Activated CD4-positive, alpha-beta T cell treated with anti-CD3 and anti-CD28 coated beads, Interleukin-2, amount 10 ng/mL, durations not matched to agents 7 days and 5 days (primary cell): ENCODE measurements around the gene SQOR. TPM values are rescaled to one million over a fixed set of nuclear protein-coding genes. Genes with fewer than 3 reads are reported as not detected.

Experiments
- CTCF ChIA-PET: fragments of 350-600 bp; sonication (Branson Sonifier 250); formaldehyde crosslinking; loops from one replicate; lab custom pipeline; 2021; ENCODE audit warnings: antibody characterized with exemption; lab: Charles Lee
- POLR2A ChIA-PET: fragments of 350-600 bp; sonication (Branson Sonifier 250); formaldehyde crosslinking; loops from one replicate; lab custom pipeline; 2021; ENCODE audit warnings: antibody characterized with exemption; lab: Charles Lee
- DNase-seq: peaks from one replicate; pipeline ENCODE4 v3.0.0-alpha.2; 2020
- H3K27ac Mint-ChIP-seq: one replicate; pipeline ENCODE4 v1.8.0; 2021; ENCODE audit warnings: mild to moderate bottlenecking, moderate library complexity, mixed read lengths
- H3K27me3 Mint-ChIP-seq: one replicate; pipeline ENCODE4 v1.8.0; 2021; ENCODE audit warnings: mixed read lengths
- H3K36me3 Mint-ChIP-seq: one replicate; pipeline ENCODE4 v1.8.0; 2021; ENCODE audit warnings: low read depth, mixed read lengths
- H3K4me1 Mint-ChIP-seq: one replicate; pipeline ENCODE4 v1.8.0; 2021; ENCODE audit warnings: mixed read lengths
- H3K4me3 Mint-ChIP-seq: one replicate; pipeline ENCODE4 v1.8.0; 2021; ENCODE audit warnings: mild to moderate bottlenecking, moderate library complexity, mixed read lengths
- H3K9me3 Mint-ChIP-seq: one replicate; pipeline ENCODE4 v1.8.0; 2021; ENCODE audit warnings: mixed read lengths
- total RNA-seq, 2 experiments: library from RNA; stranded (reverse); gene quantifications; one replicate each; pipeline ENCODE4 v1.2.3, GENCODE V29; 2021

Gene SQOR
- total RNA-seq, 2 experiments from 2014 or later, result 98.6 to 99.1 TPM

DNA sequence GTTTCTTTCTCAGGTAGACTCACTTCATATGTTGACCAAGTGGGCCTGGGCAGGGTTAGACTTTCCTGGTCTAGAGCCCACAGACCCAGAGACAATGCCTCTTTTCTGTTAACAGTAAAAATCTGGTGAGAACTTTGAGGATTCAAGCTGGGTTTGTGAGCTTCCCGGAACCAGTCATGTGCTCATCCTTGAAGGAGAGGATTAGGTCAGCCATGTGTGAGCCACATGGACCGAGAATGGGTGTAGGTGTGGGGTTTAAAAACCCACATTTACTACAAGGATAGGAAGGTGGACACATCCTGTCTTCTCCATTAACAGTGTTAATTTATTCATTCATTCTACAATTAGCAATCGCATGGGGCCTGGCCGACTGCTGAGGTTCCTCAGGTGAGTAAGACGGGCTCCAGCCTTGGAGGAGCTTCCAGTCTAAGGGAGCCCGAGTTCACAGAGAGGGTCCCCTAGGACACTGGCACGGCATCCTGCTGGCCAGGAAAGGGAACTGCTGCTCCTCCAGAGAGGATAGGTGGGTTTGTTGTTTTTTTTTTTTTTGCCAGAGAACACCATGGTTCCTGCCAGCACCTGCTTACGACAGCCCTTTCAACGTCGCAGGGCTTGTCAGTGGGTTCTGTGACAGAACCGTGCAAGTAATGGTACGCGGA lies 69.0 kb downstream of the SQOR start:
- Mint-ChIP-seq H3K4me1 (peaks cover 15% of the 10 kb centered on the region), H3K27me3 (peaks cover 20% of the 10 kb centered on the region), H3K27ac (no peak overlapping the region), H3K4me3 (peak overlapping the region; percentile 64), H3K9me3 (no peaks in the 10 kb centered on the region), H3K36me3 (no peaks in the 10 kb centered on the region)
- ChIA-PET POLR2A (no interaction called here), CTCF (interaction anchor here (0.6 to 1.3 kb wide), 2 partner anchors 10 to 1243 kb away, joined by 3 to 4 read pairs; no protein-coding TSS in a partner anchor)
- DNase-seq, result no peak

DNA sequence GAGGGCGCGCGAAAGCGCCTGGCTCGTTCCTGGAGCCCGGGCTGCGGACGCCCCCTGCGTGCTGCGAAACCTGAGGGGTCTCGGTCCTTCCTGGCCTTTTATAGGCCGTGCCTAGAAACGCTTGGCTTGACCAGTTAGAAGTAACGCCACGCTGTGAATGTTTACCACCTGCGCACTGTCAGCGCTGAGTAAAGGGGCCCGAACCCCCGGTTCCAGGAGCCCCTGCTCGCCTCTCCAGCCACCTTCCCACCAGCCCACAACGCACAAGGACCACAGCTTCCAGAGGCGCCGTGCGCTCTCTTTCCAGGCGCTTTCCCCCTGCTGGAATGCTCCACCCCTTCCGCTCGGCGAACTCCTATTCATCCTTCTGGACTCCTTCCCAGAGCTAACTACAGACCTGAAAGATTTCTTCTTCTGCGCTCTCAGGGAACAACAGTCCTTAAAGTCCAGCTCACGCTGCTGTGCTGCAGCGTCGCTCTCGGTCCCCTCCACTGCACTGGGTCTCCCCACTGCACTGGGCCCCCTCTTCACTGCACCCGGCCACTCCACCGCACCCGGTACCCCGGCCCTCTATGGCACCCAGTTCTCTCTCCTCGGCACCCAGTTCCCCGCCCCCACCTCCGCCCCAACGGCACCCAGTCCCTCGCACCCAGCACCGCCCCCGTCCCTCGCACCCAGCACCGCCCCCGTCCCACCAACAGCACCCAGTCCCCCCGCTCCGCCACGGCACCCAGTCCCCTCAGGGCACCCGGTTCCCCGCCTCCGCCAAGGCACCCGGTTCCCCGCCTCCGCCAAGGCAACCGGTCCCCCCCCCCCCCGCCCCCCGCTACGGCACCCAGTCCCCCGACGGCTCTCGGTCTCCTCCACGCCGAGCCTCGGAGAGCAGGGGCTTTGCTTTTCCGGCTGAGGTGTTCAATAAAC lies 69.8 kb downstream of the SQOR start:
- H3K4me3 Mint-ChIP-seq, result peak overlapping the region; percentile 75
- H3K9me3 Mint-ChIP-seq, result no peaks in the 10 kb centered on the region
- H3K27me3 Mint-ChIP-seq, result peaks cover 20% of the 10 kb centered on the region
- no peak overlapping the region for H3K27ac Mint-ChIP-seq
- POLR2A ChIA-PET, result no interaction called here
- H3K4me1 Mint-ChIP-seq, result peaks cover 15% of the 10 kb centered on the region
- no peaks in the 10 kb centered on the region for H3K36me3 Mint-ChIP-seq
- peak; percentile 9 for DNase-seq
- CTCF ChIA-PET, result interaction anchor here (0.7 to 1.3 kb wide), 3 partner anchors 11 to 142 kb away, joined by 3 to 4 read pairs (median 3); no protein-coding TSS in a partner anchor

- ChIA-PET POLR2A (no interaction called here), CTCF (interaction anchor here (0.7 to 1.5 kb wide), 6 partner anchors 12 to 141 kb away, joined by 3 to 4 read pairs (median 4); no protein-coding TSS in a partner anchor)
These were observed 71.0 kb downstream of the SQOR start for GRCh38 chr15:45705510-45706473.

DNA sequence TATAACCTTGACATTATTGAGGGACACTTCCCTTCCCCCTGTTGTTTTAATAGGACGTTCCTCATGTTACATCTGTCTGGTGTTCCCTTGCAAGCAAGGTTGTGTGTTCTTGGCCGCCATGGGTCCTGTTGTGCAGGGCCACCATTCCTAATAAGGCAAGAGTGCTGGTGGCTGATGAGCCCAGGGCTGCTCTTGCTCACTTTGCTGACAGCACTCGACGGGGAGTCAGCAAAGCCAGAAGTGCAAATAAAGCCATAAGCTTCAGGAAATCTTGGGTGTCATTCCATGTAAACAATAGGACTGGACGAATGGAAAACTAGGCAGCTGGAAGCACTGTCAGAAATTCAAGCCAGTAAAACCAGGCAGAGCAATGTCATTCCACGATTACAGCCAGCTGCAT lies 75.8 kb downstream of the SQOR start:
- no peaks in the 10 kb centered on the region for H3K9me3 Mint-ChIP-seq
- no peaks in the 10 kb centered on the region for H3K36me3 Mint-ChIP-seq
- no peak overlapping the region for H3K4me3 Mint-ChIP-seq
- no peak for DNase-seq
- POLR2A ChIA-PET, result no interaction called here
- H3K27ac Mint-ChIP-seq, result no peak overlapping the region
- CTCF ChIA-PET, result no interaction called here
- peaks cover 6% of the 10 kb centered on the region for H3K27me3 Mint-ChIP-seq
- peaks cover 8% of the 10 kb centered on the region for H3K4me1 Mint-ChIP-seq

More at GRCh38 chr15:45705510-45706473, 71.0 kb downstream of the SQOR start:
- Mint-ChIP-seq H3K9me3 (no peaks in the 10 kb centered on the region), H3K36me3 (no peaks in the 10 kb centered on the region), H3K27ac (peak overlapping the region; percentile 43), H3K4me1 (peaks cover 15% of the 10 kb centered on the region), H3K4me3 (peak overlapping the region; percentile 75), H3K27me3 (peaks cover 20% of the 10 kb centered on the region)
- peak; percentile 71 for DNase-seq

DNA sequence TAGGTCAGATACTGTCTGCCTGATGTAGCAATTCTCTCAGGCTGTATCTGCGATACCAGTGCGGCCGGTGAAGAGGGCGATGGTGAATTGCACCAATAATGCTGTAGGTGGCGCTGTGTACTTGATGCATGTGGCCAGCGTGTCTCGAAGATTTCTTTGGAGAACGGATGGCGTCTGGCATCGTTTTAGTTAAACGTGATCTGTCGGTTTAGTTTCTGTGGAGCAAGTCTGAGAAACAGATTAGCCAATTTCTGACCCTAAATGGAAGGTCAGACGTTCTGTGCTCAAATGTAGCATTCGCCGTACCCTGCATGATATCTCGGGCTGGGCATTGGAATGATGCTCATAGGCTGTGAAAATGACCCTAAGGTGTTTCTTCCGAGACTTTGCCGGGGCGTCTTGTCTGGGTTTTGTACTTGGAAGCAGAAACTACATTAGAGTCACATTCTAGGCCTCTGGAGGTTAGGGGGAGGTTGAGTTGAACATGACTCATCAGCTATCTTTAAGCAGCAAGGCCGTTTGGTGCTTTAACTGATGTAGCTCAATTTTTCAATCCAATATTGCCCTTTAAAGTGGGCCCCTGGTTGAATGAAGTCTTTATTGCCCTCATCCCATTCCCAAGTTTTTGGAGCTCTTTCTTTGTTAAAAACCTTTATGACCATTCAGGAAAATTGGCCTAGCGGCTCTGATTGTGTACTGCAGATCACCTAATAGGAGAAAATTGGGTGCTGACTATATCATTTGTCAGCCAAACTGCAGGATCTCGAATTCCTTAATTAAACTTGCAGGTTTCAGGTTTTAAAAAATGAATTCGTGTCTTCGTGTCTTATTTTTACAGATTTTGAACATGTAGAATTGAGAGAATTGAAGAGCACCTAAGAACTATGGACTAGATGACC lies 80.0 kb downstream of the SQOR start:
- peaks cover 9% of the 10 kb centered on the region for H3K27me3 Mint-ChIP-seq
- CTCF ChIA-PET, result interaction anchor here (0.9 kb wide), 1 partner anchor 81 kb away, joined by 3 read pairs; no protein-coding TSS in a partner anchor
- H3K36me3 Mint-ChIP-seq, result no peaks in the 10 kb centered on the region
- H3K27ac Mint-ChIP-seq, result no peak overlapping the region
- H3K9me3 Mint-ChIP-seq, result no peaks in the 10 kb centered on the region
- POLR2A ChIA-PET, result no interaction called here
- peak; percentile 55 for DNase-seq
- H3K4me1 Mint-ChIP-seq, result peaks cover 4% of the 10 kb centered on the region
- no peak overlapping the region for H3K4me3 Mint-ChIP-seq

DNA sequence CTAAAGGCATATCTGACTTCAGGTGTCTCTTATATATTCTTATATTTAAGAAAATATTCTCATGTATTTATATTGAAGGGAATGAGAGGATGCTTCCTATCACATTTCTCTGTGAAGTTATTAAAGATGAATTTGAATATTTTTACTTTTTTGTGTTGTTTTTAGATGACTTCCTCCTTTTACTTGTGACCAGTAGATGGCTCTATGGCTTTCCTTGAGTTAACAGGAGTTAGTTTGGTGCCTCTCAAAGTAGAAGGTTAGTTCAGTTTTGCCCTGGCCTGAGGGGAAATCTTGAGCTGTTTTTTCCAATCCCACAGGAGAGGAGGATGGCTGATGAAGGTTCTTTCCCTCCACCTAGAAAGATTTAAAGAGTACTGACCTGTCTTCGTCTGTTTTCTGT lies 80.7 kb downstream of the SQOR start:
- Mint-ChIP-seq H3K27ac (no peak overlapping the region), H3K4me3 (no peak overlapping the region), H3K4me1 (peaks cover 4% of the 10 kb centered on the region), H3K27me3 (peaks cover 9% of the 10 kb centered on the region), H3K9me3 (no peaks in the 10 kb centered on the region), H3K36me3 (no peaks in the 10 kb centered on the region)
- no peak for DNase-seq
- POLR2A ChIA-PET, result no interaction called here
- CTCF ChIA-PET, result interaction anchor here (0.9 kb wide), 1 partner anchor 80 kb away, joined by 3 read pairs; no protein-coding TSS in a partner anchor

- CTCF ChIA-PET, result no interaction called here
- no peak for DNase-seq
- Mint-ChIP-seq H3K27ac (no peak overlapping the region), H3K27me3 (peaks cover 8% of the 10 kb centered on the region), H3K4me3 (no peak overlapping the region), H3K36me3 (no peaks in the 10 kb centered on the region), H3K9me3 (no peaks in the 10 kb centered on the region), H3K4me1 (peaks cover 4% of the 10 kb centered on the region)
- POLR2A ChIA-PET, result no interaction called here
These were observed 84.7 kb downstream of the SQOR start for GRCh38 chr15:45719490-45719889.

DNA sequence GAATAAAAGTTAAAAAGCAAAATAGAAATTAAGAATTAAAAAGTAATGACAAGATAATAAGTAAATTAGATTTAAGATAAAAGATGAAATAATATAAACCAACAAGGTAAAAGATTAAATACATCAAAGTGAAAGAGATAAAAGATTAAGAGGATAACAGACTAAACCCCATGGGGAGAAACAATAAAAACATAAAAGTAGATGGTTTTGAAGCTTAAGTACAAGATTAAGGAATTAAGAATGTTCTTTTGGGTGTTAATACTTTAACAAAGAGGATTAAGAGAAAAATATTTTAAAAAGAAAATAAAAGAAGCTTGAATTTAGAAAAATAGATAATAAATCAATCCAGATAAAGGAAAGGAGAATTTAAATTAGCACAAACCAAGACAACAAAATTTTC lies 85.4 kb downstream of the SQOR start:
- Mint-ChIP-seq H3K27ac (no peak overlapping the region), H3K9me3 (no peaks in the 10 kb centered on the region), H3K36me3 (no peaks in the 10 kb centered on the region), H3K27me3 (peaks cover 9% of the 10 kb centered on the region), H3K4me3 (no peak overlapping the region), H3K4me1 (no peaks in the 10 kb centered on the region)
- no peak for DNase-seq
- ChIA-PET CTCF (no interaction called here), POLR2A (no interaction called here)

GRCh38 chr15:45728641-45729040 lies 93.8 kb downstream of the SQOR start:
- Mint-ChIP-seq H3K9me3 (no peaks in the 10 kb centered on the region), H3K4me3 (no peak overlapping the region), H3K27me3 (peaks cover 17% of the 10 kb centered on the region), H3K4me1 (no peaks in the 10 kb centered on the region), H3K27ac (no peak overlapping the region), H3K36me3 (no peaks in the 10 kb centered on the region)
- no peak for DNase-seq
- CTCF ChIA-PET, result no interaction called here
- POLR2A ChIA-PET, result no interaction called here

GRCh38 chr15:45729141-45729540 lies 94.3 kb downstream of the SQOR start:
- peaks cover 17% of the 10 kb centered on the region for H3K27me3 Mint-ChIP-seq
- no peaks in the 10 kb centered on the region for H3K4me1 Mint-ChIP-seq
- no peak overlapping the region for H3K4me3 Mint-ChIP-seq
- H3K36me3 Mint-ChIP-seq, result no peaks in the 10 kb centered on the region
- DNase-seq, result no peak
- ChIA-PET CTCF (no interaction called here), POLR2A (no interaction called here)
- no peaks in the 10 kb centered on the region for H3K9me3 Mint-ChIP-seq
- H3K27ac Mint-ChIP-seq, result no peak overlapping the region

GRCh38 chr15:45731343-45731742 lies 96.5 kb downstream of the SQOR start:
- no peak for DNase-seq
- H3K4me1 Mint-ChIP-seq, result no peaks in the 10 kb centered on the region
- no peak overlapping the region for H3K27ac Mint-ChIP-seq
- no peak overlapping the region for H3K4me3 Mint-ChIP-seq
- POLR2A ChIA-PET, result no interaction called here
- H3K36me3 Mint-ChIP-seq, result no peaks in the 10 kb centered on the region
- peaks cover 9% of the 10 kb centered on the region for H3K27me3 Mint-ChIP-seq
- CTCF ChIA-PET, result no interaction called here
- no peaks in the 10 kb centered on the region for H3K9me3 Mint-ChIP-seq
